ENCODE data around the gene PDE3B. TPM values are rescaled to one million over a fixed set of nuclear protein-coding genes. Genes with fewer than 3 reads are reported as not detected.
"Not testable (repeated sequence)": the region's sequence is repeated elsewhere in the genome, so short reads cannot be mapped to it uniquely, and the experiment has no call there.

Gene PDE3B
- total RNA-seq, 1 donor from 2014 or later: 14.1 TPM

- H3K27me3 Mint-ChIP-seq (ENCODE audit: unreplicated experiment): no peaks in the 10 kb centered on the region
- no peak overlapping the region for H3K4me3 Mint-ChIP-seq (ENCODE audit: unreplicated experiment)
- H3K9me3 Mint-ChIP-seq (ENCODE audit: unreplicated experiment): peaks cover 1% of the 10 kb centered on the region
- TF ChIP-seq CTCF (IDR thresholded peaks at IDR 0.05; ENCODE audit: partially characterized antibody, unreplicated experiment): no peak
- no peak for DNase-seq
- H3K36me3 Mint-ChIP-seq (ENCODE audit: unreplicated experiment): no peaks in the 10 kb centered on the region
- H3K27ac Mint-ChIP-seq (ENCODE audit: unreplicated experiment): no peak overlapping the region
- H3K4me1 Mint-ChIP-seq (ENCODE audit: low read depth, unreplicated experiment): no peaks in the 10 kb centered on the region
These were observed 78.9 kb downstream of the PDE3B start for GRCh38 chr11:14722496-14722895.

DNA sequence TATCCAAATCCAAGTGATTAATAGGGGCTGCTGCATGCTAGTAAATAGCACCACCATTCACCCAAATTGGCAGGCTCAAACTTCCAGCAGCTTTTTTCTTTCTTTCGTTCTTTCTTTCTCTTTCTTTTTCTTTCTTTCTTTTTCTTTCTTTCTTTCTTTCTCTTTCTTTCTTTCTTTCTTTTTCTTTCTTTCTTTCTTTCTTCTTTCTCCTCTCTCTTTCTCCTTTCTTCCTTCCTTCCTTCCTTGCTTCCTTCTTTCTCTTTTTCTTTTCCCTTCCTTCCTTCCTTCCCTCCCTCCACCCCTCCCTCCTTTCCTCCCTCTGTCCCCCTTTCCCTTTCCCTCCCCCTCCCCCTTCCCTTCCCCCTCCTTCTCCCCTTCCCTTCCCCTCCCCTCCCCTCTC lies 81.5 kb downstream of the PDE3B start:
- Mint-ChIP-seq H3K36me3 (ENCODE audit: unreplicated experiment) (no peaks in the 10 kb centered on the region), H3K9me3 (ENCODE audit: unreplicated experiment) (peaks cover 1% of the 10 kb centered on the region), H3K27me3 (ENCODE audit: unreplicated experiment) (no peaks in the 10 kb centered on the region), H3K27ac (ENCODE audit: unreplicated experiment) (no peak overlapping the region), H3K4me3 (ENCODE audit: unreplicated experiment) (no peak overlapping the region), H3K4me1 (ENCODE audit: low read depth, unreplicated experiment) (no peaks in the 10 kb centered on the region)
- DNase-seq: no peak
- no peak for TF ChIP-seq CTCF (IDR thresholded peaks at IDR 0.05; ENCODE audit: partially characterized antibody, unreplicated experiment)

DNA sequence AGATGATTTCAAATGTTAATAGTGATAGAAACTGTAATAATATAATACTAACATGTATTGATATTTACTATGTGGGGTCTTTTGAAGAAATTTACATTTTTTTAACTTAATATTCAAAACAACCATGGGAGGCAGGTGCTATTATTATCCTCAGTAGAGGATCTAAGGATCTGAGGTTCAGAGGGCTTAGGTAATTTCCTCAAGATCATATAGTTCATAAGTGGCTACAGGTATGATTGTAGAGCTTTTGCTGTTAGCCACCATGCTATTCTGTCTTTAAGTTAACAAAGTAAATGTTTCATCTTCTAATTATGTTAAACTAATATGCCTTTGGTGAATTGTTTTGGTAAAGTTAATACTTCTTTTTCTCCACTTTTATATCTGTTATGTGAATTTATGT lies 83.6 kb downstream of the PDE3B start:
- no peak for TF ChIP-seq CTCF (IDR thresholded peaks at IDR 0.05; ENCODE audit: partially characterized antibody, unreplicated experiment)
- Mint-ChIP-seq H3K9me3 (ENCODE audit: unreplicated experiment) (peaks cover 1% of the 10 kb centered on the region), H3K27ac (ENCODE audit: unreplicated experiment) (no peak overlapping the region), H3K4me3 (ENCODE audit: unreplicated experiment) (no peak overlapping the region), H3K36me3 (ENCODE audit: unreplicated experiment) (no peaks in the 10 kb centered on the region), H3K4me1 (ENCODE audit: low read depth, unreplicated experiment) (no peaks in the 10 kb centered on the region), H3K27me3 (ENCODE audit: unreplicated experiment) (no peaks in the 10 kb centered on the region)
- no peak for DNase-seq

GRCh38 chr11:14727746-14728145 lies 84.1 kb downstream of the PDE3B start:
- DNase-seq: no peak
- H3K9me3 Mint-ChIP-seq (ENCODE audit: unreplicated experiment): no peaks in the 10 kb centered on the region
- H3K27ac Mint-ChIP-seq (ENCODE audit: unreplicated experiment): no peak overlapping the region
- no peak overlapping the region for H3K4me3 Mint-ChIP-seq (ENCODE audit: unreplicated experiment)
- H3K27me3 Mint-ChIP-seq (ENCODE audit: unreplicated experiment): no peaks in the 10 kb centered on the region
- no peaks in the 10 kb centered on the region for H3K4me1 Mint-ChIP-seq (ENCODE audit: low read depth, unreplicated experiment)
- H3K36me3 Mint-ChIP-seq (ENCODE audit: unreplicated experiment): no peaks in the 10 kb centered on the region
- no peak for TF ChIP-seq CTCF (IDR thresholded peaks at IDR 0.05; ENCODE audit: partially characterized antibody, unreplicated experiment)

GRCh38 chr11:14740539-14740938 lies 96.9 kb downstream of the PDE3B start:
- DNase-seq; H3K9me3 Mint-ChIP-seq (ENCODE audit: unreplicated experiment); H3K27me3 Mint-ChIP-seq (ENCODE audit: unreplicated experiment): not testable (repeated sequence)

GRCh38 chr11:14741195-14741594 lies 97.6 kb downstream of the PDE3B start:
- no peak for TF ChIP-seq CTCF (IDR thresholded peaks at IDR 0.05; ENCODE audit: partially characterized antibody, unreplicated experiment)
- Mint-ChIP-seq H3K36me3 (ENCODE audit: unreplicated experiment) (no peaks in the 10 kb centered on the region), H3K27me3 (ENCODE audit: unreplicated experiment) (no peaks in the 10 kb centered on the region), H3K4me3 (ENCODE audit: unreplicated experiment) (no peak overlapping the region), H3K27ac (ENCODE audit: unreplicated experiment) (no peak overlapping the region), H3K4me1 (ENCODE audit: low read depth, unreplicated experiment) (no peaks in the 10 kb centered on the region), H3K9me3 (ENCODE audit: unreplicated experiment) (peaks cover 5% of the 10 kb centered on the region)
- DNase-seq: no peak

More at GRCh38 chr11:14740539-14740938, 96.9 kb downstream of the PDE3B start:
- not testable (repeated sequence) for H3K4me1 Mint-ChIP-seq (ENCODE audit: low read depth, unreplicated experiment); H3K36me3 Mint-ChIP-seq (ENCODE audit: unreplicated experiment); H3K4me3 Mint-ChIP-seq (ENCODE audit: unreplicated experiment); H3K27ac Mint-ChIP-seq (ENCODE audit: unreplicated experiment)
